H1 (cell line): Measurements from ENCODE around the gene SH3GL2. TPM values are rescaled to one million over a fixed set of nuclear protein-coding genes. Genes with fewer than 3 reads are reported as not detected.

Experiments used
- CTCF ChIA-PET: fragments of 300-600 bp; sonication (Branson Sonifier 250); formaldehyde crosslinking; loops from one replicate; lab custom pipeline; 2021; ENCODE audit not compliant: partially characterized antibody; lab: Charles Lee
- POLR2A ChIA-PET: fragments of 300-600 bp; sonication (Branson Sonifier 250); formaldehyde crosslinking; loops from one replicate; lab custom pipeline; 2021; ENCODE audit warnings: inconsistent platforms; ENCODE audit not compliant: partially characterized antibody; lab: Charles Lee
- DNase-seq, 2 experiments: peaks; one replicate each; pipeline versions ENCODE4 v3.0.0 to v3.0.0-alpha.2; 2010 to 2022; ENCODE audit warnings: low spot score in 2 of 2, low read depth in 1 of 2, mixed read lengths in 1 of 2
- FAIRE-seq: peaks from 2 replicates; lab custom pipeline; 2011; peaks lifted over from hg19 to GRCh38; lab: Jason Lieb, UNC
- H2AFZ ChIP-seq: 2 replicates; pipeline ENCODE4 v1.8.1; 2012; ENCODE audit warnings: low read length, inconsistent platforms
- H2AK5ac ChIP-seq: 2 replicates; pipeline ENCODE4 v1.6.1; 2013; ENCODE audit warnings: low read depth, low read length
- H2BK120ac ChIP-seq: replicated peaks from 2 replicates; pipeline ENCODE3; 2013; ENCODE audit warnings: low read depth, low read length, inconsistent platforms
- H2BK12ac ChIP-seq: 2 replicates; pipeline ENCODE4 v1.6.1; 2013; ENCODE audit warnings: low read depth, low read length
- H2BK15ac ChIP-seq: 2 replicates; pipeline ENCODE4 v1.6.1; 2013; ENCODE audit warnings: low read length
- H2BK20ac ChIP-seq: 2 replicates; pipeline ENCODE4 v1.6.1; 2013; ENCODE audit warnings: low read length
- H2BK5ac ChIP-seq: 2 replicates; pipeline ENCODE4 v1.6.1; 2013; ENCODE audit warnings: low read depth, low read length
- H3K14ac ChIP-seq: 2 replicates; pipeline ENCODE4 v1.6.1; 2013; ENCODE audit warnings: inconsistent platforms; ENCODE audit not compliant: insufficient read length
- H3K18ac ChIP-seq: 2 replicates; pipeline ENCODE4 v1.6.1; 2013; ENCODE audit warnings: low read length; ENCODE audit errors: extremely low read depth
- H3K23ac ChIP-seq: 2 replicates; pipeline ENCODE4 v1.6.1; 2013; ENCODE audit warnings: inconsistent platforms; ENCODE audit not compliant: insufficient read length
- H3K23me2 ChIP-seq: 2 replicates; pipeline ENCODE4 v1.6.1; 2013; ENCODE audit warnings: low read depth, low read length
- H3K27ac ChIP-seq: 2 replicates; pipeline ENCODE4 v1.6.1; 2011; ENCODE audit warnings: low read depth, low read length, inconsistent platforms
- H3K27me3 ChIP-seq, 4 experiments: replicated peaks in 1 of 4; 1 replicate in 1 of 4; 2 replicates in 3 of 4; pipeline versions ENCODE4 v1.6.1 to v1.8.1; 2011 to 2013; ENCODE audit warnings: low read length in 3 of 4, mild to moderate bottlenecking in 3 of 4, inconsistent platforms in 2 of 4, mixed read lengths in 2 of 4, moderate library complexity in 1 of 4; ENCODE audit not compliant: control insufficient read depth in 3 of 4, insufficient read depth in 3 of 4; ENCODE audit errors: extremely low read depth in 1 of 4
- H3K36me3 ChIP-seq, 4 experiments: 2 replicates each; pipeline versions ENCODE4 v1.6.1 to v1.8.1; 2011 to 2013; ENCODE audit warnings: mild to moderate bottlenecking in 4 of 4, low read length in 3 of 4, moderate library complexity in 2 of 4, control low read depth in 1 of 4, inconsistent platforms in 1 of 4; ENCODE audit not compliant: insufficient read depth in 4 of 4, control insufficient read depth in 2 of 4
- H3K4ac ChIP-seq: replicated peaks from 2 replicates; pipeline ENCODE3; 2013; ENCODE audit warnings: low read length, low read depth, mixed read lengths, inconsistent platforms; ENCODE audit not compliant: insufficient read length
- H3K4me1 ChIP-seq, 4 experiments: replicated peaks in 1 of 4; 1 replicate in 1 of 4; 2 replicates in 3 of 4; pipeline versions ENCODE4 v1.6.1 to v1.8.1; 2011 to 2013; ENCODE audit warnings: low read length in 3 of 4, inconsistent platforms in 2 of 4, mixed read lengths in 1 of 4; ENCODE audit not compliant: insufficient read depth in 4 of 4, control insufficient read depth in 3 of 4
- H3K4me2 ChIP-seq, 2 experiments: 2 replicates each; pipeline versions ENCODE4 v1.6.1 to v1.8.1; 2011 to 2013; ENCODE audit warnings: low read depth in 2 of 2, low read length in 2 of 2, control low read depth in 1 of 2, inconsistent platforms in 1 of 2, mild to moderate bottlenecking in 1 of 2; ENCODE audit not compliant: insufficient read depth in 1 of 2
- H3K4me3 ChIP-seq, 4 experiments: fragments of 200-600, 300-600 bp in 1 of 4; sonication (generic), shearing (Covaris generic), sonication (Bioruptor Twin) in 1 of 4; 2 replicates each; pipeline versions ENCODE4 v1.5.1 to v1.8.1; 2011 to 2016; ENCODE audit warnings: low read length in 4 of 4, low read depth in 3 of 4, control low read depth in 2 of 4, inconsistent platforms in 2 of 4, mild to moderate bottlenecking in 2 of 4, mixed read lengths in 1 of 4, moderate library complexity in 1 of 4; ENCODE audit not compliant: insufficient read depth in 2 of 4; ENCODE audit errors: extremely low read depth in 1 of 4
- H3K56ac ChIP-seq: replicated peaks from 2 replicates; pipeline ENCODE3; 2013; ENCODE audit warnings: low read depth, mild to moderate bottlenecking, mixed read lengths, low read length, inconsistent platforms; ENCODE audit not compliant: insufficient read length
- H3K79me1 ChIP-seq: 2 replicates; pipeline ENCODE4 v1.6.1; 2013; ENCODE audit warnings: low read depth, low read length, control low read depth
- H3K79me2 ChIP-seq, 2 experiments: 2 replicates each; pipeline versions ENCODE4 v1.6.1 to v1.8.1; 2012 to 2013; ENCODE audit warnings: low read length in 2 of 2, mild to moderate bottlenecking in 2 of 2, inconsistent platforms in 1 of 2; ENCODE audit not compliant: insufficient read depth in 2 of 2, control insufficient read depth in 1 of 2
- H3K9ac ChIP-seq, 4 experiments: replicated peaks in 1 of 4; 1 replicate in 1 of 4; 2 replicates in 3 of 4; pipeline versions ENCODE4 v1.6.1 to v1.8.1; 2011 to 2013; ENCODE audit warnings: low read depth in 3 of 4, low read length in 3 of 4, control low read depth in 2 of 4, mild to moderate bottlenecking in 2 of 4, moderate library complexity in 2 of 4, inconsistent platforms in 1 of 4; ENCODE audit errors: extremely low read depth in 1 of 4
- H3K9me3 ChIP-seq, 2 experiments: 2 replicates each; pipeline versions ENCODE4 v1.6.1 to v1.8.1; 2012 to 2013; ENCODE audit warnings: mild to moderate bottlenecking in 2 of 2, moderate library complexity in 2 of 2, control low read depth in 1 of 2, inconsistent platforms in 1 of 2, low read depth in 1 of 2, low read length in 1 of 2, mixed read lengths in 1 of 2; ENCODE audit not compliant: insufficient read depth in 2 of 2
- H4K20me1 ChIP-seq, 2 experiments: replicated peaks in 1 of 2; 2 replicates each; pipeline versions ENCODE3 to v1.8.1; 2011 to 2013; ENCODE audit warnings: inconsistent platforms in 2 of 2, low read length in 2 of 2, mild to moderate bottlenecking in 1 of 2; ENCODE audit not compliant: insufficient read depth in 2 of 2, control insufficient read depth in 1 of 2
- H4K5ac ChIP-seq: 2 replicates; pipeline ENCODE4 v1.6.1; 2013; ENCODE audit warnings: low read length, low read depth, mixed read lengths, inconsistent platforms; ENCODE audit not compliant: insufficient read length
- H4K8ac ChIP-seq: 2 replicates; pipeline ENCODE4 v1.8.0; 2013; ENCODE audit warnings: mild to moderate bottlenecking, moderate library complexity, low read length, inconsistent platforms; ENCODE audit not compliant: insufficient read depth; ENCODE audit errors: extremely low read depth
- H4K91ac ChIP-seq: replicated peaks from 2 replicates; pipeline ENCODE3; 2013; ENCODE audit warnings: low read length, mixed read lengths, inconsistent platforms; ENCODE audit not compliant: insufficient read length
- NRF1 ChIP-seq: IDR thresholded peaks from 2 replicates; pipeline ENCODE4 v1.6.1; 2011; ENCODE audit warnings: mild to moderate bottlenecking, low read depth, low read length, improper control_type of control experiment
- RAD21 ChIP-seq, 2 experiments: IDR thresholded peaks in 1 of 2; conservative IDR thresholded peaks in 1 of 2; 2 replicates each; pipeline ENCODE4 v1.6.1; 2011; ENCODE audit warnings: low read depth in 2 of 2, low read length in 2 of 2, improper control_type of control experiment in 1 of 2, inconsistent platforms in 1 of 2, mild to moderate bottlenecking in 1 of 2, moderate library complexity in 1 of 2
- RNF2 ChIP-seq: fragments of 200-900, 300-1000 bp; sonication (generic); IDR thresholded peaks from 2 replicates; pipeline ENCODE4 v1.7.1; 2016; ENCODE audit warnings: borderline replicate concordance, low read depth, mild to moderate bottlenecking, antibody characterized with exemption, low read length; ENCODE audit not compliant: poor library complexity, severe bottlenecking; ENCODE audit errors: missing control alignments
- SP2 ChIP-seq: IDR thresholded peaks from 2 replicates; pipeline ENCODE4 v1.6.1; 2012; ENCODE audit warnings: mild to moderate bottlenecking, low read length, inconsistent platforms
- WGBS, 2 experiments: shearing (Covaris generic) in 1 of 2; methylation state at CpG; one replicate each; pipeline versions ENCODE4 v1.1.6 to v1.1.7; 2013 to 2015; ENCODE audit warnings: low lambda C conversion rate in 2 of 2, mixed read lengths in 2 of 2, inconsistent platforms in 1 of 2, low coverage in 1 of 2, missing lambda C conversion rate in 1 of 2; ENCODE audit not compliant: insufficient replicate concordance in 2 of 2, insufficient coverage in 1 of 2, insufficient read length in 1 of 2; ENCODE audit errors: extremely low coverage in 1 of 2, missing lambda C conversion rate in 1 of 2; 5-methylcytosine and 5-hydroxymethylcytosine counted together
- polyA plus RNA-seq, 7 experiments: library from polyadenylated mRNA; depleted of rRNA in 3 of 7; stranded (reverse) in 5 of 7; unstranded in 2 of 7; fragments of >200 nt in 5 of 7; fragments of 200-250 nt in 2 of 7; gene quantifications; 1 replicate in 5 of 7; 2 replicates in 1 of 7; 4 replicates in 1 of 7; pipeline versions ENCODE4 v1.2.1 to v1.2.3, GENCODE V29; 2011 to 2013; ENCODE audit warnings: missing spikeins in 2 of 7, mixed read lengths in 2 of 7
- total RNA-seq: library from RNA; stranded (reverse); fragmentation: NEBNext Ultra II Directional; extraction: Animal tissue kit (Norgen Biotek cat#: 25700); gene quantifications from 2 replicates; pipeline ENCODE4 v1.2.1, GENCODE V29; 2021
- TF ChIP-seq, protein P1 (sequence below): IDR thresholded peaks from 2 replicates; pipeline ENCODE4 v1.6.1; 2011; ENCODE audit warnings: low read length, improper control_type of control experiment
- TF ChIP-seq, protein P2 (sequence below): IDR thresholded peaks from 2 replicates; pipeline ENCODE4 v1.6.1; 2012; ENCODE audit warnings: inconsistent platforms

The SH3GL2 gene
- total and polyA plus RNA-seq, 2 of the 8 experiments (the other 6 are each of a cell fraction or from before 2014, with no cell fraction given), result 4.7 to 5.3 TPM

DNA sequence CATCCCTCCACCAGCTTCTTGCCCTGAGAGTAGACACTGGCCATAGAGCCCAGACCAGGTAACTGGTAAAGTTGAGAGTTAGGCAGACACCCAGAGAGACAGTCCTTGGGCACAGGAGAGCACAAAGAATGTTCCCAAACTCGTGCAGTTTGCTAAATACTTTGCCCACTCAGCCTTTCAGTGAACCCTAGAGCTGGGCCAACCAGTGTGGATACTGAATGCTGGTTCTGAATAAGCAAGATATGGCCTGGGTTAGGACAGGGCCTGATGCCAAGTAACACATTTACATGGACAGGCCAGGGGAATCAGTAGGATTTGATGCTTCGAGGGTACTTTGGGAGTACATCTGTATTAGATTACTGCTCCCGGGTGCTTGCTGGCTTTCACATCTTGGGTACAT lies 185.4 kb downstream of the SH3GL2 start:
- ChIA-PET CTCF (interaction anchor here (1.1 kb wide), 1 partner anchor 22 kb away, joined by 3 read pairs; no protein-coding TSS in a partner anchor), POLR2A (no interaction called here)
- Histone ChIP-seq H3K9ac (no peak overlapping the region), H3K23me2 (no peaks in the 10 kb centered on the region), H3K56ac (no peak overlapping the region), H3K9me3 (no peaks in the 10 kb centered on the region), H2BK12ac (no peak overlapping the region), H3K27me3 (no peaks in the 10 kb centered on the region), H3K4me3 (no peak overlapping the region), H2AFZ (no peak overlapping the region), H3K79me1 (no peaks in the 10 kb centered on the region), H2BK5ac (no peak overlapping the region), H4K20me1 (no peaks in the 10 kb centered on the region), H3K4me2 (no peak overlapping the region), H4K91ac (no peak overlapping the region), H3K23ac (no peak overlapping the region), H3K79me2 (no peaks in the 10 kb centered on the region), H3K14ac (no peak overlapping the region), H3K18ac (no peak overlapping the region), H3K27ac (no peak overlapping the region), H3K4me1 (no peaks in the 10 kb centered on the region), H2BK15ac (no peak overlapping the region), H2BK20ac (no peak overlapping the region), H3K36me3 (no peaks in the 10 kb centered on the region), H4K8ac (no peak overlapping the region), H3K4ac (no peak overlapping the region), H2BK120ac (no peak overlapping the region), H4K5ac (no peak overlapping the region), H2AK5ac (no peak overlapping the region)
- FAIRE-seq (no peak), DNase-seq (no peak)
- 90% methylated on average over 3 of the region's 3 CpGs; no CpG with 5 or more reads in 1 of the 2 experiments for WGBS, 2 experiments
- TF ChIP-seq NRF1 (no peak), RAD21 (IDR thresholded peaks at IDR 0.05 in 1 of 2, conservative IDR thresholded peaks at IDR 0.05 in 1 of 2; ENCODE audit: low read depth in 2 of 2, low read length in 2 of 2) (no peak), SP2 (no peak), RNF2 (no peak)
- TF ChIP-seq, protein P1, sequence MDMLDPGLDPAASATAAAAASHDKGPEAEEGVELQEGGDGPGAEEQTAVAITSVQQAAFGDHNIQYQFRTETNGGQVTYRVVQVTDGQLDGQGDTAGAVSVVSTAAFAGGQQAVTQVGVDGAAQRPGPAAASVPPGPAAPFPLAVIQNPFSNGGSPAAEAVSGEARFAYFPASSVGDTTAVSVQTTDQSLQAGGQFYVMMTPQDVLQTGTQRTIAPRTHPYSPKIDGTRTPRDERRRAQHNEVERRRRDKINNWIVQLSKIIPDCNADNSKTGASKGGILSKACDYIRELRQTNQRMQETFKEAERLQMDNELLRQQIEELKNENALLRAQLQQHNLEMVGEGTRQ, result no peak
- TF ChIP-seq, protein P2, sequence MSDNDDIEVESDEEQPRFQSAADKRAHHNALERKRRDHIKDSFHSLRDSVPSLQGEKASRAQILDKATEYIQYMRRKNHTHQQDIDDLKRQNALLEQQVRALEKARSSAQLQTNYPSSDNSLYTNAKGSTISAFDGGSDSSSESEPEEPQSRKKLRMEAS, result no peak
